ENCODE measurements around the gene ASMT.

DNA sequence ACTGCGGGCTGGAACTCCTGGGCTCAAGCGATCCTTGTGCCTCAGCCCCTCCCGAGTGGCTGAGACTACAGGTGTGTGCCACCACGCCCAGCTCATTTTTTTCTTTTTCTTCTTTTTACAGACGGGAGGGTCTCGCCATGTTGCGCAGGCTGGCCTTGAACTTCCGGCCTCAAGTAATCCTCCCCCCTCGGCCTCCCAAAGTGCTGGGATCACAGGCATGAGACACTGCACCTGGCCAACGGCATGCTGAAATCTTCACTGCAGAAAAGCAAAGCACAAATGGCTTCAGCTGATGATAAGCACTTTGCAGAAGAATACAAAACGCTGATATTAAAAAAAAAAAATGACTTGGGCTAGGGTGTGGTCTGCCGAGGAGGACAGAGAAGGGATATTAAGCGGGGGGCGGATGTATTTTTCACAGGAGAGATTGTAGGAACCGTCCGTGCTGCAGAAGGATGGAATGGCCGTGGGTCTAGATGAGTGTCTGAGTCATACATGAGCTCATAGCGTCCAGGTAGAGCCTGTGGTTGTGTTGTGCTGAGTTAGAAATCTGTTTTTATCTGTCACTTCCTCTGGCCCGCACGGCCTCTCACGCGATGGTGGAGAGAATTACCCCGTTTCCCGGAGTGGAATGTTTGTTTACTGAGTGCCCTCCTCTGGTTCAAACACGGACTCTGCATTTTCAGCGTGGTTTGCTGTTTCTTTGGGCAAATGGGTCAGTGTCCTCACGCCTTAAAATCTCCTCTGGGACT lies 32.0 kb upstream of the ASMT start:
- TF ChIP-seq POLR2A (IDR thresholded peaks at IDR 0.05): no peak
- TF ChIP-seq, protein P1, sequence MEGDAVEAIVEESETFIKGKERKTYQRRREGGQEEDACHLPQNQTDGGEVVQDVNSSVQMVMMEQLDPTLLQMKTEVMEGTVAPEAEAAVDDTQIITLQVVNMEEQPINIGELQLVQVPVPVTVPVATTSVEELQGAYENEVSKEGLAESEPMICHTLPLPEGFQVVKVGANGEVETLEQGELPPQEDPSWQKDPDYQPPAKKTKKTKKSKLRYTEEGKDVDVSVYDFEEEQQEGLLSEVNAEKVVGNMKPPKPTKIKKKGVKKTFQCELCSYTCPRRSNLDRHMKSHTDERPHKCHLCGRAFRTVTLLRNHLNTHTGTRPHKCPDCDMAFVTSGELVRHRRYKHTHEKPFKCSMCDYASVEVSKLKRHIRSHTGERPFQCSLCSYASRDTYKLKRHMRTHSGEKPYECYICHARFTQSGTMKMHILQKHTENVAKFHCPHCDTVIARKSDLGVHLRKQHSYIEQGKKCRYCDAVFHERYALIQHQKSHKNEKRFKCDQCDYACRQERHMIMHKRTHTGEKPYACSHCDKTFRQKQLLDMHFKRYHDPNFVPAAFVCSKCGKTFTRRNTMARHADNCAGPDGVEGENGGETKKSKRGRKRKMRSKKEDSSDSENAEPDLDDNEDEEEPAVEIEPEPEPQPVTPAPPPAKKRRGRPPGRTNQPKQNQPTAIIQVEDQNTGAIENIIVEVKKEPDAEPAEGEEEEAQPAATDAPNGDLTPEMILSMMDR (IDR thresholded peaks at IDR 0.05): no peak

Data from thyroid gland (tissue), 4 donors.